GM21825 (cell line): Measurements from ENCODE around the gene MICAL3.
"Not testable (repeated sequence)": the region's sequence is repeated elsewhere in the genome, so short reads cannot be mapped to it uniquely, and the experiment has no call there.

Source experiments
- ATAC-seq: cut with Tn5 transposase; IDR thresholded peaks from one replicate; pipeline ENCODE4 v1.9.1; 2021; ENCODE audit warnings: mild to moderate bottlenecking, moderate library complexity; ENCODE audit not compliant: unreplicated experiment

MICAL3 gene, protein sequence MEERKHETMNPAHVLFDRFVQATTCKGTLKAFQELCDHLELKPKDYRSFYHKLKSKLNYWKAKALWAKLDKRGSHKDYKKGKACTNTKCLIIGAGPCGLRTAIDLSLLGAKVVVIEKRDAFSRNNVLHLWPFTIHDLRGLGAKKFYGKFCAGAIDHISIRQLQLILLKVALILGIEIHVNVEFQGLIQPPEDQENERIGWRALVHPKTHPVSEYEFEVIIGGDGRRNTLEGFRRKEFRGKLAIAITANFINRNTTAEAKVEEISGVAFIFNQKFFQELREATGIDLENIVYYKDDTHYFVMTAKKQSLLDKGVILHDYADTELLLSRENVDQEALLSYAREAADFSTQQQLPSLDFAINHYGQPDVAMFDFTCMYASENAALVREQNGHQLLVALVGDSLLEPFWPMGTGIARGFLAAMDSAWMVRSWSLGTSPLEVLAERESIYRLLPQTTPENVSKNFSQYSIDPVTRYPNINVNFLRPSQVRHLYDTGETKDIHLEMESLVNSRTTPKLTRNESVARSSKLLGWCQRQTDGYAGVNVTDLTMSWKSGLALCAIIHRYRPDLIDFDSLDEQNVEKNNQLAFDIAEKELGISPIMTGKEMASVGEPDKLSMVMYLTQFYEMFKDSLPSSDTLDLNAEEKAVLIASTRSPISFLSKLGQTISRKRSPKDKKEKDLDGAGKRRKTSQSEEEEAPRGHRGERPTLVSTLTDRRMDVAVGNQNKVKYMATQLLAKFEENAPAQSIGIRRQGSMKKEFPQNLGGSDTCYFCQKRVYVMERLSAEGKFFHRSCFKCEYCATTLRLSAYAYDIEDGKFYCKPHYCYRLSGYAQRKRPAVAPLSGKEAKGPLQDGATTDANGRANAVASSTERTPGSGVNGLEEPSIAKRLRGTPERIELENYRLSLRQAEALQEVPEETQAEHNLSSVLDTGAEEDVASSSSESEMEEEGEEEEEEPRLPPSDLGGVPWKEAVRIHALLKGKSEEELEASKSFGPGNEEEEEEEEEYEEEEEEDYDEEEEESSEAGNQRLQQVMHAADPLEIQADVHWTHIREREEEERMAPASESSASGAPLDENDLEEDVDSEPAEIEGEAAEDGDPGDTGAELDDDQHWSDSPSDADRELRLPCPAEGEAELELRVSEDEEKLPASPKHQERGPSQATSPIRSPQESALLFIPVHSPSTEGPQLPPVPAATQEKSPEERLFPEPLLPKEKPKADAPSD (N-terminal part only)

DNA sequence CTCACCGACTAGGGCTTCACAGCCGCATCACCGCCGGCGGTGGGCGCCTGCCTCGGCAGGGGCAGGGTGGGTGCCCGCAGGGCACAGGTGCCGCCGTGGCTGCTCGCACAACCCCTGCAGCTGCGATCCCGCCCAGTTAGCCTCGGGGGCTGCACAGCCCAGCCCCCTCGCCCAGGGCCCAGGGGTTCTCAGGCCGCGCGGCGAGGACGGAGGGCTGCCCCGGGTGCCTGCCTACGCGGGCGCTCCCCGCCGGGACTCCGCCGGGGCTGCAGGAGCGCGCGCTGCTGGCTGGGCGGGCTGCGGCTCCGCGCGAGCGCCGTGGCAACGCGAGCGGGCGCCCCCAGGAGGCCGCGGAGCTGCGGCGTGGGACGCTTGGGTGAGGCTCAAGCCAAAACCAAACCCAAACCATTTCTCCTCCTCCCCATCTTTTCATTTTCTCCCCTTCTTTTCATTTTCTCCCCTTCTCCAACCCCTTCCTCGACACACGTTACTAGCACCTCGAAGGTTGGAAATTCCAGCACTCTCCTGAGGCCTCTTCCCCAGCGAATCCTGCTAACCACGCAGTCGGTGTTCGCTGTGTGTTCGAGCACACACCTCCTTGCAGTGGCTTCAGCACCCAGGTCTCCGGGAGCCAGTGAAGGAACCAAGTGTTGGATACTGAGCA lies at the start of gene MICAL3:
Gene MICAL3, minus strand, starts transcription at position 286 of the 664 bp plus-strand sequence. CDS start 117,749 bp downstream, outside the sequence.
- ATAC-seq, result no peak

DNA sequence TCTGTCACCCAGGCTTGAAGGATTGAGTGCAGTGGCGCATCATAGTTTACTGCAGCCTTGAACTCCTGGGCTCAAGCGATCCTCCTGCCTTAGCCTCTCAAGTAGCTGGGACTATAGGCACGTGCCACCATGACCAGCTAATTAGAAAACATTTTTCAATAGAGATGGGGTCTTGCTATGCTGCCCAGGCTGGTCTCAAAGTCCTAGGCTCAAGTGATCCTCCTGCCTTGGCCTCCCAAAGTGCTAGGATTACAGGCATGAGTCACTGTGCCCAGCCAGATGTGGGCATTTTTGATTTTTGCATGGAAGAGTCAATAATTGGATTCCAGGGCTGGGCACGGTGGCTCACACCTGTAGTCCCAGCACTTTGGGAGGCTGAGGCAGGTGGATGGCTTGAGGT lies 49.6 kb upstream of the MICAL3 start:
- not testable (repeated sequence) for ATAC-seq

DNA sequence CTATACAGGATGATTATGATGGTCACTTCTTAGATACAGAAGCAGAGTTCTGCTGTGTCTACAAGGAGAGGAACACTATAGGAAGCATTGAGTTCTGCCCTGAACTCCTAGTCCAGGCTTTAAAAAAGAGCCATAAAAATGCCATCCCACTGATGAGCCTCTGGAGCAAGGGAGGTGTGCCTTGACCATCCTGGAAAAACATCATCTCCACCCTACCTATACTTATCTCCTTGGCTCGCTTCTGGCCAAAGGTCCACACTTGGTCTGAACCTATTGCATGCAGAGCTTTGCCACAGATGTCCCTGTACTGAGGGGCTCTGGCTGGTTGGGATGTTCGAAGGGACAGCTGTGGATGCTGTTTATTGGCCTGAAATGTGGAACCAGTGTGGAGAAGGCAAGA lies 49.1 kb upstream of the MICAL3 start:
- no peak for ATAC-seq

DNA sequence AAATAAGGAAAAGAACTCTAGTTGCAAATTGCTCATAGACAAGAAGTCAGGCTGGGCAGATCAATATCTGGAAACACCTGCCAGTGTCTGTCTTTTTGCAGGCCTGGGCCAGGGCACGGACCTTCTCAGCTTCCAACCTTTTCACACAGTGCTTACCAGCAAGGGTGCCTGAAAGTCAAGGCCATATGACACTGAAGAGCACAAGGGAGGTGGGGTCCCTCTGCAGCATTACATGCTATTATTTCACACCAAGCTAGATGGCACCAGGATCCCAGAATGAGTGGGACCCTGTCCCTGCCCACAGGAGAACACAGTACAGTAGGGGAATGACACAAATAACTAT lies 47.6 kb upstream of the MICAL3 start:
- ATAC-seq, result no peak

DNA sequence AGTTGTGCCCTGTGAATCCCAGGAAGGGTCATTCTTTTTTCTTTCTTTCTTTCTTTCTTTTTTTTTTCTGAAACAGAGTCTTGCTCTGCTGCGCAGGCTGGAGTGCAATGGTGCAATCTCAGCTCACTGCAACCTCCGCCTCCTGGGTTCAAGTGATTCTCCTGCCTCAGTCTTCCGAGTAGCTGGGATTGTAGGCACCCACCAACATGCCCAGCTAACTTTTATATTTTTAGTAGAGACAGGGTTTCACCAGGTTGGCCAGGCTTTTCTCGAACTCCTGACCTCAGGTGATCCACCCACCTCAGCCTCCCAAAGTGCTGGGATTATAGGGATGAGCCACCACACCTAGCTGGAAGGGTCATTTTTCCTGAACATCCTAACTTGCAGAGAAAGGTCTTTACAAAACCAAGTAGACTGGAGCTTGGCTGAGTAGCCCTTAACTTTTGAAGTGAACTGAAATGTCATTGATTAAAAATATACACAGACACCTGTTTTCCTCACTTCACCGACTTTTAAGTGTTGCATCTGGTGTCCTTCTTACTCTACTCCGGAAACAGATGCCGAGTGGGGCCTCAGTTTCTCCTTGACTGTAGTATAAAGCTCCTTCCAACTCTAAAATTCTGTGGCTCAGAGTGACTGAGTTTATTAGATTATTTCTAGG lies 47.1 kb upstream of the MICAL3 start:
- ATAC-seq, result not testable (repeated sequence)

DNA sequence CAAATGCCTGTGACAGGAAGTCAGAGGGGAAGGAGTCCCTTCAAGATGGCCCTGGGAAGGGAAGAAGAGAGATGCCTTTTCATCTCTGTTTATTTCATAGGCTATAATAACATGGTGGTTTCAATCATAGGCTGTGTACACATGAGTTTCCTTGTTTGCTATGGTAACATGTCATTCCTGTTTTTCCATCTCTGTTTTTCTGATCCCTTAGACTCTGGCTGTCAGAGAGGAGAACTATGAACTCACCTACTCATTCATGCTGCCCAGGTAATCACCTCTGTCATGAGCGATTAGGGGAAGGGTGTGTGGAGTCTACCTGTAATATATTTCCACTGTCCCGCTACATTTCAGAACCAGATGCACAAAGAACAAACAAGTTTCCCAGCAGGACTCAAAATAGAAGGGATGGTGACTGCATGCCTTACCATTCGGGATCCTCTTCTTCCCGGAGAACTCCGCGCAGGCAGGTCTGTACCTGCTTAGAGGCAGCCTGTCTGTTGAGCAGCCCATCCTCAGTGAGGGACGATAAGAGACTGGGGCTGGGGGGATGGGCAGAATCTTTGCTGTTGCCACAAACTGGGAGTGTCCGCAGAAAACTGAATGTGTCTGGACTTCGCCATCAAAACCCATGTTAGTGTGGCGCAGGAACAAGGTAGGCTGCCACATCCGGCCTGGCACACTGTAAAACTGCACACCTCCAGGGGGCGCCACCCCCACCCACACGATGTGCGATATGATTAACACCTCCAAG lies 46.4 kb upstream of the MICAL3 start:
- no peak for ATAC-seq

DNA sequence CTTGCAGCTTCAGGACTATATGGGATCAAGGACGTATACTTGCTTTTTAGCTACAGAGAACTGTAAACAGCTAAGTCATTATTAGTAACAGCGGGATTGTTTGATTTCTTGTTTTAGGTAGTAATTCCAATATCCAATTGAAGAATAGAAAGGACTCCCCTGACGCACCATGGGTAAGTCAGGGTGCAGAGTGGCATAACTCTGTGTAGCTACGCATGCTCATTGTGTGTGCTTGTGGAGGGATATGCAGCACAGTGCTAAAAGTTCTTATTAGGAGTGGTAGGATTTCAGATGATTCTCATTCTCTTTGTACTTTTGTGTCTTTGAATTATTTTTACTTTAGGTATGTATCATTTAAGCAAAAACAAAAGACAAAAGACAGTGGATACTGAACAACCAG lies 45.7 kb upstream of the MICAL3 start:
- no peak for ATAC-seq

DNA sequence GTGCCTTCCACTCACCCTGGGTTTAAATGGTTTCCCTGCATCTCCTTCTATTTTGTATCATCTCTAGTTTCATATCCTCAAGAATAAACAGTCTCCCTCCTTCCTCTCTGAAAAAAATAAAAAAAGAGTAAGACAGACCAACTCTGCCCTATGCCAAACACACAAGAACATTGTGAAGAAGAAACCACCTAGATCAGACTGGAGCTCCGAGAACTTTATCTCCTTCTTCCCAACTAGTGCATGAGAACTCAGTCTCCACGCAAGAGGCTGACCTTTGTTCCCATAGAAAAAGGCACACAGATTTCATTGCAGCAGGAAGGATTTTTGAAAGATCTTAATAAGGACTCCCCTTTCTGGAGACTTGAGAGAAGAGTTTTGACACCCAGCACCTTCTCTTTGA lies 44.7 kb upstream of the MICAL3 start:
- ATAC-seq, result no peak

DNA sequence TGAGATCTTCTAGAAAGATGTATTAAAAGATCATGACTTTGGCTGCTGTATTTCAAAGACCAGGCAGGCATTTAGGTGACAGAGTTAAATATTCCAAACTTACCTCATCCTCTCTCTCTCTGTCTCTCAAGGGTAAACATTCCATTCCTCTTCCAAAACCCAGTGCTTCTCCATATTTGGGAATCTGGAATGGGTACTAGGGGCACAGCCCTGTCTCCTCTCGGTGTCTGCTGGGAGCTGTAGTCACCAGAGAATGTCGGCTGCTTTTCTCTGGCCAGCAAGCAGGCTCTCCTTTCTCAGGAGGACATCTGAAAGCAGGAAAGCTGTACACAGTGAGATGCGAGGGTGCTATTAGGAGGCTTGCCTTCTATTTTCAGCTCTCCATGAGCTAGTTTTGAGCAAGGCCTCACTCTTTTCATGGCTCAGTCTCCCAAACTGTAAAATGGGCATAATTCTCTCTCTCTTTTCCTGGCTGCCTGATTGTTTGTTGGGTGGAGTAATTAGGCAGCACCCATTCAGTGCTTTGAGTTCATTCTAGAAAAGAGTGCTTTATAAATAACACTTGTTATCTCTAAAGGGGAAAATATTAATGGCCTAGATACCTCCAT lies 44.1 kb upstream of the MICAL3 start:
- no peak for ATAC-seq

DNA sequence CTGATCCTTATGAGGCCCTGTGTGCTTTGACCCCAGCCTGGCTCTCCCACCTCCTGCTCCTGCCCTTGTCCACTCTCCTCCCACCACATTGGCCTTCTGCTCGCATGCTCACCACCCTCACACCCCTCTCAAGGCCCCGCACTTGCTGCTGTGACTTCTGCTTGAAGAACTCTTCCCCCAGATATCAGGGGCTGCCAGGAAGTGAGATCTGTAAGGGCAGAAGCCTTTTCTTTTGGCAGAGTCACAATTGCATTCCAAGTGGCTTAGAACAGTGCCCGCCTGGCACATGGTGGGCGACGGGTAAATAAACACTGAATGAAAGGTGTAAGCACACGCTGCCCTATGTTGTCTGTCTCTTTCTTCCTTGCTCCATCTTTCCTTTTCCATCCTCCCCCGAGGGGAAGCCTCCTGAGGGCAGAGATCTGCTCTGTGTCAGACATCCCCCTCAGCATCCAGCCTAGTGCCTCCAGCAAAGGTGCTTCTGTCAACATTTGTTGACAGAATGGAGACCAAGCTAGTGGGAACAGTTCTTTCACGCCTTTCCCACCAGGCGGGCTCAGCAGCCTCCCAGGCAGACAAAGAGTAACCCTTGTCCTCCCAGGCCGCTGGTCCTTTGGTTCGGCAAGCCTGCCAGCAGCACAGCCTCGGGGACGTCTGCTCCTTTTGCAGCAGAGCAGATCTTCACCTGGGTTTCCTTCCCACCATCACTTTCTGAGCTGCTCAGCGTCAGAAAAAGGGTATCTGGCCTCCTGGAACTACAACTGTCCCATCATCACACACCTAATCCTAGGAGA lies 43.4 kb upstream of the MICAL3 start:
- ATAC-seq, result no peak

DNA sequence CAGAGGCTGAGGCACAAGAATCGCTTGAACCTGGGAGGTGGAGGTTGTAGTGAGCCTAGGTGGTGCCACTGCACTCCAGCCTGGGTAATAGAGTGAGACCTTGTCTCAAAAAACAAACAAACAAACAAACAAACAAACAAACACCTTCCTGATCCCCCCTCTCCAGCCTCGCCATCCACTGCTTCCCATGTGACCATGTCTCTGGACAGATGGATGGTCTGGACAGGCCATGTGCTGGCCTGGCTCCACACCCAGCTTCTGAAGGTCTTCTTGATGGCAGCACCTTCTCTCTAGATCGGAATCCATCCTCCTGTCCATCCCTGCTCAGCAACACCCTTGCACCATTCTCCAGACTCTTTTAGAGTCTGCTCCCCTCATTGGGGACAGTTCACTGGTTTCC lies 42.8 kb upstream of the MICAL3 start:
- ATAC-seq, result no peak

DNA sequence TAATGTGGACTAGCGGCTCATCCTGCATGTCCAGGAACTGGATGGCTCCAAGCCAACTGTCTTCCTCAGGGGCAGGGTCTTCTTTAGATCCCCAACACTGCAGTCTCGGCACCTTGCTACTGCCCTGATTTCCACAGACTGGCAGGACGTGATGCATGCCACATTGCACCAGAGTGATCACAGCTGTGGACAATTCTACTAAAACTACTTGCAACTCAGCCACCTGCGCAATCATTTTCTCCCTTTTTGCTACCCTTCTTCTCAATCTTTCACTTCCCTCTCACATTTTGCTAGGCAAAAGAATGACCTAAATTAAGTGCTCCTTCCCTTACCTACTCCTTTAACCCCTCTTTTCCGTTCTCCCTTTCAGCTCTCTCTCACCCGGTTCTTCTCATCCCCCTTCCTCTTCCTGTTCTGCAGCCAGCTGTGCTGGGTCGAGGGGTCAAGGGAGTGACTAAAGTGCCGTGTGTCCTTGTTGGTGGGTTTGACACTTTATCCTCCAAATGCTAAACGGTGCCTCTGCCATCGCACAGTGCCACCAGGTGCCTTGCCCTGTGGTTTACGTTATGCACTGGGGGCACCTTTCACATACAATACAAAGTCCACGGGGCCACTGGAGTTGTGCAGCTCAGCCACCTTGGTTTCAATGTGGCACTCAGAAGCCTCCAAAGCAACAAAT lies 42.0 kb upstream of the MICAL3 start:
- no peak for ATAC-seq

DNA sequence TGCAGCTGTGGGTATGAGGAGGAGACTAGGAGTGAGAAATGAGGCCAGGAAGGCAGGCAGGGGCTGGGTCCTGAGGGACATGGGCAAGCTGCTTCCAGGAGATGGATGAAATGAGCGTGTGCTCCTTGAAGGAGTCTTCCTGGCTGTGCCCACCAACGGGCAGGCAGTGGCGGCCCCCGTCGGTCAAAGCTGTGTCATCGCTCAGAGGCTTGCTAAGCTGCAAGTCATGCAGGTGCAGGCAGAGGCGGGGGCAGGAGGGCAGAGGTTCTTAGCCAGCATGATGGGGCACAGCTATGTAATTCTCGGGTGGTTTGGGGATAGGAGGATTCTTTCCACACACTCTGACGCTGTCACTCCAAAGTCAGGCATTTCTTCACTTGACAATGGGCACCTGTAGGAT lies 40.9 kb upstream of the MICAL3 start:
- ATAC-seq, result no peak

DNA sequence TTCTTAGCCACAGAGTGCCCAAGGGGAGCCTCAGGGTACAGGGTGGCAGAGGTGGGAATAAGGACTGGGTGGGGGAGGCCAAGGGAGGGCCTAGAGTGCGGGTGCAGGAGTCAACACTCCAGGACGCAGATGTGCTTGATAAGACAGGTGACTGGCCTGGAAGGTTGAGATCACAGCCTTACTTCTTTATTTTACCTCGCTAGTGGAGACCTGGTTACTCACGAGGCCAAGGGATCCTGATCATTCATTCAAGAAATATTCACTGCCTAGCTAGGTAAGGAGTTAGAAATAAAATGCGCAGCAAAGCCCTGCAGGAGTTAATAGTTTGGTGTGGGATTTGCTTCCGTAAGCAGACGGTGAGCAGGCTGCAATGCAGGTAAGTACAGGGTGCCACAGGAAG lies 40.3 kb upstream of the MICAL3 start:
- no peak for ATAC-seq

DNA sequence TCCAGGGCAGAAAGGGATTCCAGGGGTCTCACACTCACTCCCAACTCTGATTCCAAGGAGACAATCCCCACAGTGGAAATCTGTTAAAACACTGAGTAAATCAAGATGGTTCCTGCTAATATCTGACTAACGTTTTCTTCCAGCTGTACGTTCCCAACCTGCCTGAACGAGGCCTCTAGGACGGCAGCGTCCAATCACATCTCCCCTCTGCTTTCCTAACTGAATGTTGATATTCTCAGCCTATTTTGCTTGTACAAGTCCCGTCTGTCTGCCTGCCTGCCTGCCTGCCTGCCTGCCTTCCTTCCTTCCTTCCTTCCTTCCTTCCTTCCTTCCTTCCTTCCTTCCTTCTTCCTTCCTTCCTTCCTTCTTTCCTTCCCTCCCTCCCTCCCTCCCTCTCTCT lies 39.4 kb upstream of the MICAL3 start:
- not testable (repeated sequence) for ATAC-seq

DNA sequence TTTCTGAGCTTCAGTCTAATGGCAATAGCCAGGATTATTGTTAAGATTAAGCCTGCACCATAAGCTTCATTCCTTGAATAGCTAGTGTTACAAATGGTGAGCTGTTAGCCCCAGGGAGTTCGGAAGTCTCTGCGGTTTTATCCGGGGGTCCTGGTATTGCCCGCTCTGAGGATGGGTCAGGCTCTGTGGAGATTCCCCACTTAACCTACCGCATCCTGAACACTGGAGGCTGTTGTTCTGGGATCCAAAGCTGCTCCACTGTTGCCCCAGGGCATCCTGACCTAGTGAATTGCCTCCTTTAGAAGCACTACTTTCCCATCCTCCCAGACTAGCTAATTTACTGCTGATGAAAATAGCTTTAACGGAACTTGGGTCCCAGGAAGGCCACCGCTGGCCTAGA lies 38.9 kb upstream of the MICAL3 start:
- no peak for ATAC-seq

DNA sequence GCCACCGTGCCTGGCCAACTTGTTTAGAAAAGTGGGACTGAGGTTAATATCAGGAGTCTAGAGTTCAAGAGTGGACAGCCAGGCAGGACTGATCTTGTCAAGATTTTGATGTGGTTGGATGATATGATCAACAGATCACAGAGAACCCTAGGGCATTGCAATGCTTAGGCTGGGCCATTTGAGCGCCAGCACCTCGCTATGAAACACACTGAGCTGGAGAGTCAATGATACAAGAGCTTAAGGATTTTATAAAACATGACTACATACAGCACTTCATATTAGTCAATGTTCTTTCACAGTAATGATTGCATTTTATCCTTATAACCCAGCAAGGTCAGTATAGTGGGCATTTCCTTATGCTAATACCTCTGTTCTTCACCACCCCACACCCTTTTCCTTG lies 38.1 kb upstream of the MICAL3 start:
- no peak for ATAC-seq
